Measurements from ENCODE around the gene TYK2. TPM values are rescaled to one million over a fixed set of nuclear protein-coding genes. Genes with fewer than 3 reads are reported as not detected.

TYK2 gene
- total RNA-seq: 100 to 1,000 TPM in 1 of 4 donors, 10 to 100 TPM in 3; 36.7 to 125 (median 50.3) TPM
- polyA plus RNA-seq: 100 to 1,000 TPM in 1 of 3 donors, 10 to 100 TPM in 2; 35.6 to 117 (median 38.4) TPM

DNA sequence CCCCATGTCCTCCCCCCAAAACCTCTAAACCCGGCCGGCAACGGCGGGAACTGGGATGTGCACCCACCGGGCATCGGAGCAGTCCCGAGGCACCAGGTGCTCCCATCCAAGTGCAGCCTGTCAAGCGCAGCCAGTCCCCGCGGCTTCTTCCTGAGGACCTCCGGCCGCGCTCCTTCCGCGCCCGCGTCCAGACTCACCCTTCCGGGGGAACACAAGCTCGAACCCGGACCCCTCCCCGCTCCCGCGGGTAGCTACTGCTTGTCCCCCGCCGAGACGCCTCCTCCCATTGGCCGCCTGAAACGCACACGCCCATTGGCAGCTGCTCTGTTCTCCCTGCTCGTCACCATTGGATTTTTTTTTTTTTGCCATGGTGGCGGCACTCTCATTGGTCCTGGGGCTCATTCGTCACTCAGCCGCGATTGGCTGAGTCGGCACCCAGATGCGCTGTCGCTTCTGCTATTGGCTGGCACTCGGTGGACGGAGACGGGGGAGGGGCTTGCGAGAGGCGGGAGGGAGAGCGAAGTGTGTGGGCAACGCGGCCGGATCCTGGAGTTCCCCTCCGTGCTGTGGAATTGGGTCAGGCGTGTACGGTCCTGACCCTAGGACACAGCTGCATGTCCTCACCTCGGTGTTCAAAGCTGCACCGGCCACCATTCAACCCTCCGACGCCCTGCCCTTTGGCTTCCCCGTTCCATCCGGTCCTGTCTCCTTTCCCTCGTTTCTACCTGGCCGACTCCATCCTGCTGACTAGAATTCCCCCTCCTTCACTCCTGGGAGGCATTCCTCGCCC lies at the start of gene TYK2:
TYK2 (minus strand) TSS at position 260 of the 790 bp plus-strand sequence. CDS start 2,166 bp downstream, outside the sequence.
- peak; percentile 98 for DNase-seq
- TF ChIP-seq POLR2A (IDR thresholded peaks at IDR 0.05) (peak; percentile 51 to 54), POLR2AphosphoS5 (IDR thresholded peaks at IDR 0.05) (peak; percentile 25 to 84 (median 78)), EP300 (IDR thresholded peaks at IDR 0.05) (no peak)
- TF ChIP-seq, protein P1, sequence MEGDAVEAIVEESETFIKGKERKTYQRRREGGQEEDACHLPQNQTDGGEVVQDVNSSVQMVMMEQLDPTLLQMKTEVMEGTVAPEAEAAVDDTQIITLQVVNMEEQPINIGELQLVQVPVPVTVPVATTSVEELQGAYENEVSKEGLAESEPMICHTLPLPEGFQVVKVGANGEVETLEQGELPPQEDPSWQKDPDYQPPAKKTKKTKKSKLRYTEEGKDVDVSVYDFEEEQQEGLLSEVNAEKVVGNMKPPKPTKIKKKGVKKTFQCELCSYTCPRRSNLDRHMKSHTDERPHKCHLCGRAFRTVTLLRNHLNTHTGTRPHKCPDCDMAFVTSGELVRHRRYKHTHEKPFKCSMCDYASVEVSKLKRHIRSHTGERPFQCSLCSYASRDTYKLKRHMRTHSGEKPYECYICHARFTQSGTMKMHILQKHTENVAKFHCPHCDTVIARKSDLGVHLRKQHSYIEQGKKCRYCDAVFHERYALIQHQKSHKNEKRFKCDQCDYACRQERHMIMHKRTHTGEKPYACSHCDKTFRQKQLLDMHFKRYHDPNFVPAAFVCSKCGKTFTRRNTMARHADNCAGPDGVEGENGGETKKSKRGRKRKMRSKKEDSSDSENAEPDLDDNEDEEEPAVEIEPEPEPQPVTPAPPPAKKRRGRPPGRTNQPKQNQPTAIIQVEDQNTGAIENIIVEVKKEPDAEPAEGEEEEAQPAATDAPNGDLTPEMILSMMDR (IDR thresholded peaks at IDR 0.05): no peak
- H3K9me3 ChIP-seq: no peaks in the 10 kb centered on the region
- intact Hi-C loops (cut with DNase I): loop anchor here (2.0 to 10.0 kb wide), 3 partner anchors 48 to 446 kb away; partner anchors contain the start of genes MRPL4, OLFM2 and RAVER1
- peak within 1 kb of the TSS; percentile 79 to 87 (median 86) for H3K27ac ChIP-seq
- peaks cover 0 to 21% (median 7%) of the 10 kb centered on the region in 4 donors for H3K36me3 ChIP-seq
- 0 to 1% methylated on average over 58 of the region's 58 CpGs for WGBS, 2 donors
- H3K4me1 ChIP-seq: peaks cover 0 to 14% (median 12%) of the 10 kb centered on the region in 4 donors
- no peaks in the 10 kb centered on the region for H3K27me3 ChIP-seq
- peak within 1 kb of the TSS; percentile 67 to 97 (median 88) for H3K4me3 ChIP-seq

DNA sequence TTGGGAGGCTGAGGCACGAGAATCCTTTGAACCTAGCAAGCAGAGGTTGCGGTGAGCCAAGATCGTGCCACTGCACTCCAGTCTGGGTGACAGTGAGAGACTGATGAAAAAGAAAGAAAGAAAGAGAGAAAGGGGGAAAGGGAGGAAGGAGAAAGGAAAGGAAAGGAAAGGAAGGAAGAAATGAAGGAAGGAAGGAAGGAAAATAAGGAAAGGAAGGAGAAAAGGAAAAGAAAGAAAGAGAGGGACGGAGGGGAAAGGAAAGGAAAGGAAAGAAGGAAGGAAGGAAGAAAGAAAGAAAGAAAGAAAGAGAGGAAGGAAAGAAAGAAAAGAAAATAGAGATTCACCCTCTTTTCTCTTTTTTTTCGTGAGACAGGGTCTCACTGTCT lies 48.6 kb upstream of the TYK2 start:
- Histone ChIP-seq H3K36me3 (no peaks in the 10 kb centered on the region), H3K4me1 (peaks cover 0 to 37% (median 34%) of the 10 kb centered on the region in 4 donors), H3K4me3 (no peak overlapping the region), H3K27ac (no peak overlapping the region), H3K9me3 (no peaks in the 10 kb centered on the region), H3K27me3 (peaks cover 7 to 16% (median 13%) of the 10 kb centered on the region in 3 donors)
- intact Hi-C loops (cut with DNase I): no loop called here
- TF ChIP-seq POLR2AphosphoS5 (IDR thresholded peaks at IDR 0.05): no peak
- no peak for TF ChIP-seq POLR2A (IDR thresholded peaks at IDR 0.05)
- TF ChIP-seq EP300 (IDR thresholded peaks at IDR 0.05): no peak
- TF ChIP-seq, protein P1 (IDR thresholded peaks at IDR 0.05): no peak
- no peak for DNase-seq
- 46 to 71% methylated on average over 5 of the region's 5 CpGs for whole genome bisulfite sequencing, 2 donors

DNA sequence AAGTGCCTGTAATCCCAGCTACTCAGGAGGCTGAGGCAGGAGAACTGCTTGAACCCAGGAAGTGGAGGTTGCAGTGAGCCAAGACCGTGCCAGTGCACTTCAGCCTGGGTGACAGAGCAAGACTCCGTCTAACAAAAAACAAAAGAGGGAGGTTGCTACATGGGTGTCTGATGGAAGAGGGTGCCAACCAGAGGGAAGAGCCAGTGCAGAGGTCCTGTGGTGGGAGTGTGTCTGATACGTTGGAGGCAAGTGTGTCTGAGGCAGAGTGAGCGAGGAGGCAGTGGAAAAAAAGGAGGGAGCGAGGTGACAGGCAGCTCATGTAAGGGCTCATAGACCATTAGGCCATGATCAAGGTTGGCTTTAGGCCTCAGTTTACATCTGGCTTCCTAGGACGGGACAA lies 46.8 kb upstream of the TYK2 start:
- WGBS, 2 donors: 58 to 87% methylated on average over 6 of the region's 6 CpGs
- Histone ChIP-seq H3K36me3 (no peaks in the 10 kb centered on the region), H3K9me3 (no peaks in the 10 kb centered on the region), H3K27ac (no peak overlapping the region), H3K4me3 (no peak overlapping the region), H3K27me3 (peaks cover 25 to 34% (median 31%) of the 10 kb centered on the region in 3 donors), H3K4me1 (peaks cover 0 to 26% (median 24%) of the 10 kb centered on the region in 4 donors)
- TF ChIP-seq POLR2AphosphoS5 (IDR thresholded peaks at IDR 0.05) (no peak), POLR2A (IDR thresholded peaks at IDR 0.05) (no peak), EP300 (IDR thresholded peaks at IDR 0.05) (no peak)
- TF ChIP-seq, protein P1 (IDR thresholded peaks at IDR 0.05): no peak
- no peak for DNase-seq
- intact Hi-C loops (cut with DNase I): no loop called here

DNA sequence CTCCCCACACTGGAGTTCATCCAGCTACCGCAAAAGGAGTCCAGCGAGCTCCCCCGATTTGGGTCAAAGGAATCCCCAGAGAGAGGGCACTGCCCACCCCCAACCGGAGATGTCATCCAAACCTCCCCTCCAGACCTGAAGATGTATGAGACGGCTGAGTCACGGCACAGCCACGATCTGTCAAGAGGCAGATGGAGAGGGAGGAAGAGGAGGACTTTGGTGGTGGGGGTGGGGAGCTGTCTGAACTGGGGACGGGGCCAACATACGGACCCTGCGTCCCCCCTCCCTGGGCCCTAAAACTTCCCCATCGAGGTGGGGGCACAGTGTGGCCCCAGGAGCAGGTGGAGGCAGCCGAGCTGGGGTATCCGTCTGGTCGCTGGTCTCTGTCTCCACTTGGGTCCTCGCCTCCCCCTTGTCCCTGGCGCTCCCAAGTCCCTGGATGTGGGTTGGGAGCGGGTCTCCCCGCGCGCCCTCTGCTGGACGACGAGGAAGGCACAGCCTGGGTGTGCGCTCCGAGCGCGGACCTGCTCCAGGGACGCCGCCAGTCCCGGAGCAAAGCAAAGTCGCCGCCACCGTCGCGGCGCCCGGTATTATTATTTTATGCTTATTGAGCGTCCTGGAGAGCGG lies 43.8 kb upstream of the TYK2 start:
- H3K4me3 ChIP-seq: peak overlapping the region; percentile 6 to 27 (median 16)
- no peaks in the 10 kb centered on the region for H3K9me3 ChIP-seq
- no peaks in the 10 kb centered on the region for H3K36me3 ChIP-seq
- peak; percentile 87 for DNase-seq
- peaks cover 55 to 65% (median 62%) of the 10 kb centered on the region in 3 donors for H3K27me3 ChIP-seq
- peak overlapping the region in 1 of 4 donors; percentile 19 for H3K27ac ChIP-seq
- intact Hi-C loops (cut with DNase I): loop anchor here (2.0 kb wide), 1 partner anchor 19 kb away; no protein-coding TSS in a partner anchor
- H3K4me1 ChIP-seq: peaks cover 0 to 36% (median 33%) of the 10 kb centered on the region in 4 donors
- WGBS, 2 donors: 1 to 2% methylated on average over 38 of the region's 38 CpGs
- TF ChIP-seq EP300 (IDR thresholded peaks at IDR 0.05): no peak
- TF ChIP-seq, protein P1 (IDR thresholded peaks at IDR 0.05): peak; percentile 66 to 93 (median 70)

All from sigmoid colon (tissue), 7 donors.